Osteoblast (primary cell): ENCODE measurements around the gene LCN15. TPM values are rescaled to one million over a fixed set of nuclear protein-coding genes. Genes with fewer than 3 reads are reported as not detected.

ENCODE experiments used
- DNase-seq: peaks from one replicate; pipeline ENCODE4 v3.0.0; 2011; ENCODE audit warnings: low spot score, mixed read lengths; ENCODE audit not compliant: insufficient read length; ENCODE audit errors: missing footprints
- H2AFZ ChIP-seq: 2 replicates; pipeline ENCODE4 v1.6.0; 2011; ENCODE audit warnings: mild to moderate bottlenecking, low read length
- H3K27ac ChIP-seq: 2 replicates; pipeline ENCODE4 v1.5.1; 2011; ENCODE audit warnings: mild to moderate bottlenecking, low read depth, low read length, moderate library complexity
- H3K27me3 ChIP-seq: 2 replicates; pipeline ENCODE4 v1.6.0; 2012; ENCODE audit warnings: mild to moderate bottlenecking, control low read depth, inconsistent platforms, low read length, moderate library complexity; ENCODE audit not compliant: insufficient read depth
- H3K36me3 ChIP-seq: 2 replicates; pipeline ENCODE4 v1.5.1; 2011; ENCODE audit warnings: mild to moderate bottlenecking, low read length, control low read depth, moderate library complexity; ENCODE audit not compliant: insufficient read depth
- H3K4me1 ChIP-seq: 2 replicates; pipeline ENCODE4 v1.5.1; 2011; ENCODE audit warnings: mild to moderate bottlenecking, low read length, control low read depth, moderate library complexity; ENCODE audit not compliant: insufficient read depth
- H3K4me2 ChIP-seq: 2 replicates; pipeline ENCODE4 v1.6.0; 2011; ENCODE audit warnings: mild to moderate bottlenecking, low read length; ENCODE audit not compliant: insufficient read depth
- H3K4me3 ChIP-seq: fragments of 200-600 bp; sonication (generic); 3 replicates; pipeline ENCODE4 v1.5.1; 2012; ENCODE audit warnings: mild to moderate bottlenecking, low read length, inconsistent platforms; ENCODE audit not compliant: insufficient read depth
- H3K79me2 ChIP-seq: 2 replicates; pipeline ENCODE4 v1.6.0; 2012; ENCODE audit warnings: mild to moderate bottlenecking, low read length, control low read depth, inconsistent platforms; ENCODE audit not compliant: insufficient read depth
- H3K9me3 ChIP-seq: 2 replicates; pipeline ENCODE4 v1.5.1; 2011; ENCODE audit warnings: low read depth, low read length, control low read depth
- H4K20me1 ChIP-seq: 2 replicates; pipeline ENCODE4 v1.6.0; 2012; ENCODE audit warnings: mild to moderate bottlenecking, low read length, control low read depth; ENCODE audit not compliant: insufficient read depth
- CTCF ChIP-seq: IDR thresholded peaks from 2 replicates; pipeline ENCODE4 v1.5.1; 2011; ENCODE audit warnings: mild to moderate bottlenecking, low read depth, low read length, moderate library complexity; ENCODE audit errors: extremely low read depth
- total RNA-seq: library from RNA; depleted of rRNA; stranded (reverse); fragments of >200 nt; gene quantifications from 2 replicates; pipeline ENCODE4 v1.2.3, GENCODE V29; 2012

Gene LCN15
- total RNA-seq, 1 donor = not detected

GRCh38 chr9:136782452-136782851 lies 18.1 kb upstream of the LCN15 start:
- no peak overlapping the region for H3K27ac ChIP-seq
- H4K20me1 ChIP-seq = no peaks in the 10 kb centered on the region
- no peaks in the 10 kb centered on the region for H3K4me1 ChIP-seq
- no peak overlapping the region for H3K4me2 ChIP-seq
- no peaks in the 10 kb centered on the region for H3K9me3 ChIP-seq
- DNase-seq = no peak
- H3K4me3 ChIP-seq = no peak overlapping the region
- no peak overlapping the region for H2AFZ ChIP-seq
- no peak for TF ChIP-seq CTCF
- H3K79me2 ChIP-seq = no peaks in the 10 kb centered on the region
- H3K36me3 ChIP-seq = no peaks in the 10 kb centered on the region
- H3K27me3 ChIP-seq = peaks cover 43% of the 10 kb centered on the region

DNA sequence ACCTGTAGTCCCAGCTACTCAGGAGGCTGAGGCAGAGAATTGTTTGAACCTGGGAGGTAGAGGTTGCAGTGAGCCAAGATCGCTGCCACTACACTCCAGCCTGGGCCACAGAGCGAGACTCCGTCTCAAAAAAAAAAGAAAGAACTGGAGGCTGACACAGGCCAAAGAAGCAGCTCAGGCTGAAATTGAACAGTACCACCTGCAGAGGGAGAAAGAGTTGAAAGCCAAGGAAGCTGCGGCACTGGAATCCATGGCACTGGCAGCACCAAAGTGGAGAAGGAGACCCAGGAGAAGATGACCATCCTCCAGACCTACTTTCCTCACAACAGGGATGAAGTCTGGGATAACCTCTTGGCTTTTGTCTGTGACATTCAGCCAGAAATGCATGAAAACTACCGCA lies 15.5 kb upstream of the LCN15 start:
- H3K79me2 ChIP-seq = no peaks in the 10 kb centered on the region
- no peaks in the 10 kb centered on the region for H3K9me3 ChIP-seq
- H3K4me3 ChIP-seq = no peak overlapping the region
- no peak overlapping the region for H3K27ac ChIP-seq
- no peak overlapping the region for H3K4me2 ChIP-seq
- no peak overlapping the region for H2AFZ ChIP-seq
- no peaks in the 10 kb centered on the region for H4K20me1 ChIP-seq
- H3K4me1 ChIP-seq = no peaks in the 10 kb centered on the region
- no peak for DNase-seq
- H3K36me3 ChIP-seq = no peaks in the 10 kb centered on the region
- TF ChIP-seq CTCF = no peak
- peaks cover 46% of the 10 kb centered on the region for H3K27me3 ChIP-seq

DNA sequence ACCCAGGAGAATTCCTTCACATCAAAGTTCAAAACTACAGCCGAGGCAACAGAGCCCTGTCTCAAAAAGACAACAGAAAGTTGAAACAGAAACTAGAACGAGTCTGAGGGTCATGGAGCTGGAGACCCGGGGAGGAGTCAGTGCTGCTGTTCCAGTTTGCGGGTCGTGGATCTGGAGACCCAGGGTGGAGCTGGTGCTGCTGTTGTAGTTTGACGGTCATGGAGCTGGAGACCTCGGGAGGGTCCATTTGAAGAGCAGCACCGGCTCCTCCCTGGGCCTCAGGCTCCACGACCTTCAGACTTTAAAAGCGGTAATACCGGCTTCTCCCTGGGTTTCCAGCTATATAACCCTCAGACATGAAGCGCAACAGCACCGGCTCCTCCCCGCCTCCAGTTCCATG lies 13.0 kb upstream of the LCN15 start:
- Histone ChIP-seq H2AFZ (no peak overlapping the region), H3K27me3 (peaks cover 41% of the 10 kb centered on the region)

GRCh38 chr9:136776947-136777346 lies 12.6 kb upstream of the LCN15 start:
- no peak for TF ChIP-seq CTCF

More for the DNA sequence above, 13.0 kb upstream of the LCN15 start:
- Histone ChIP-seq H3K79me2 (no peaks in the 10 kb centered on the region), H3K9me3 (peaks cover 3% of the 10 kb centered on the region), H3K4me1 (no peaks in the 10 kb centered on the region), H3K4me2 (no peak overlapping the region), H3K4me3 (no peak overlapping the region), H4K20me1 (no peaks in the 10 kb centered on the region), H3K36me3 (no peaks in the 10 kb centered on the region), H3K27ac (no peak overlapping the region)
- DNase-seq = no peak
- TF ChIP-seq CTCF = no peak

More at GRCh38 chr9:136776947-136777346, 12.6 kb upstream of the LCN15 start:
- Histone ChIP-seq H3K79me2 (no peaks in the 10 kb centered on the region), H3K27ac (no peak overlapping the region), H4K20me1 (no peaks in the 10 kb centered on the region), H3K36me3 (no peaks in the 10 kb centered on the region), H3K4me3 (no peak overlapping the region), H3K9me3 (peaks cover 3% of the 10 kb centered on the region), H2AFZ (no peak overlapping the region), H3K4me1 (no peaks in the 10 kb centered on the region), H3K4me2 (no peak overlapping the region), H3K27me3 (peaks cover 38% of the 10 kb centered on the region)
- DNase-seq = no peak
